ENCODE results near the gene ZNF276. TPM values are rescaled to one million over a fixed set of nuclear protein-coding genes. Genes with fewer than 3 reads are reported as not detected.

ZNF276 gene
- polyA plus RNA-seq, 1 donor, result 25.5 TPM

GRCh38 chr16:89716916-89717687, 4.2 kb upstream of the ZNF276 start:
- no peak for DNase-seq

GRCh38 chr16:89717688-89718505, 3.4 kb upstream of the ZNF276 start:
- no peak for DNase-seq

- no peak for DNase-seq
These were observed 855 bp upstream of the ZNF276 start for GRCh38 chr16:89720551-89720812.

GRCh38 chr16:89721546-89722391, 432 bp downstream of the ZNF276 start:
- no peak for DNase-seq

- DNase-seq, result no peak
These were observed 1.3 kb downstream of the ZNF276 start for GRCh38 chr16:89722392-89723278.

- no peak for DNase-seq
These were observed 2.2 kb downstream of the ZNF276 start for GRCh38 chr16:89723279-89724250.

- DNase-seq, result no peak
These were observed 6.2 kb downstream of the ZNF276 start for GRCh38 chr16:89727406-89728120.

GRCh38 chr16:89729293-89729692, 8.0 kb downstream of the ZNF276 start:
- no peak for DNase-seq

GRCh38 chr16:89729863-89730593, 8.7 kb downstream of the ZNF276 start:
- no peak for DNase-seq

GRCh38 chr16:89730610-89731234, 9.4 kb downstream of the ZNF276 start:
- no peak for DNase-seq

- no peak for DNase-seq
These were observed 11.0 kb downstream of the ZNF276 start for GRCh38 chr16:89732142-89732917.

- DNase-seq, result no peak
These were observed 11.5 kb downstream of the ZNF276 start for GRCh38 chr16:89732918-89733242.

- DNase-seq, result no peak
These were observed 12.0 kb downstream of the ZNF276 start for GRCh38 chr16:89733322-89733721.

GRCh38 chr16:89733792-89734191, 12.5 kb downstream of the ZNF276 start:
- no peak for DNase-seq

GRCh38 chr16:89736554-89736953, 15.2 kb downstream of the ZNF276 start:
- DNase-seq, result no peak

GRCh38 chr16:89737341-89738071, 16.2 kb downstream of the ZNF276 start:
- no peak for DNase-seq

GRCh38 chr16:89738072-89738377, 16.7 kb downstream of the ZNF276 start:
- no peak for DNase-seq
